ENCODE measurements around the gene PPP2CA.
"Not testable (repeated sequence)": the region's sequence is repeated elsewhere in the genome, so short reads cannot be mapped to it uniquely, and the experiment has no call there.

PPP2CA gene

GRCh38 chr5:134225780-134226440, at the start of gene PPP2CA:
Gene PPP2CA (minus strand): TSS chr5:134226073. CDS start chr5:134225861, 212 bp downstream.
- peak; percentile 99 to 100 for DNase-seq

- no peak for DNase-seq
These were observed 47.9 kb upstream of the PPP2CA start for GRCh38 chr5:134273642-134274395.

GRCh38 chr5:134271059-134271458, 45.2 kb upstream of the PPP2CA start:
- DNase-seq = no peak

- no peak for DNase-seq
These were observed 43.0 kb upstream of the PPP2CA start for GRCh38 chr5:134268919-134269318.

- no peak for DNase-seq
These were observed 42.2 kb upstream of the PPP2CA start for GRCh38 chr5:134268019-134268601.

- no peak for DNase-seq
These were observed 41.6 kb upstream of the PPP2CA start for GRCh38 chr5:134267366-134268018.

GRCh38 chr5:134263801-134264200, 37.9 kb upstream of the PPP2CA start:
- no peak for DNase-seq

GRCh38 chr5:134262629-134263028, 36.8 kb upstream of the PPP2CA start:
- DNase-seq = not testable (repeated sequence)

GRCh38 chr5:134258896-134259295, 33.0 kb upstream of the PPP2CA start:
- DNase-seq = no peak

GRCh38 chr5:134257176-134257575, 31.3 kb upstream of the PPP2CA start:
- no peak for DNase-seq

- no peak for DNase-seq
These were observed 29.7 kb upstream of the PPP2CA start for GRCh38 chr5:134255418-134256150.

- DNase-seq = not testable (repeated sequence)
These were observed 27.7 kb upstream of the PPP2CA start for GRCh38 chr5:134253368-134254153.

GRCh38 chr5:134252671-134253070, 26.8 kb upstream of the PPP2CA start:
- no peak for DNase-seq

GRCh38 chr5:134250949-134251348, 25.1 kb upstream of the PPP2CA start:
- no peak for DNase-seq

GRCh38 chr5:134249469-134250379, 23.9 kb upstream of the PPP2CA start:
- DNase-seq = peak; percentile 7 to 63

GRCh38 chr5:134248256-134248655, 22.4 kb upstream of the PPP2CA start:
- no peak for DNase-seq

- no peak for DNase-seq
These were observed 21.8 kb upstream of the PPP2CA start for GRCh38 chr5:134247428-134248224.

GRCh38 chr5:134246771-134247427, 21.0 kb upstream of the PPP2CA start:
- DNase-seq = no peak

- DNase-seq = no peak
These were observed 19.8 kb upstream of the PPP2CA start for GRCh38 chr5:134245692-134246091.

All from CD4-positive, alpha-beta T cell treated with Interferon alpha-2 for 1 hour (primary cell).